Measurements from ENCODE around the gene DAPK3. TPM values are rescaled to one million over a fixed set of nuclear protein-coding genes. Genes with fewer than 3 reads are reported as not detected.
"Not testable (repeated sequence)": the region's sequence is repeated elsewhere in the genome, so short reads cannot be mapped to it uniquely, and the experiment has no call there.

Gene DAPK3
- total RNA-seq, 2 experiments from 2014 or later, result 35.5 to 41.8 TPM

DNA sequence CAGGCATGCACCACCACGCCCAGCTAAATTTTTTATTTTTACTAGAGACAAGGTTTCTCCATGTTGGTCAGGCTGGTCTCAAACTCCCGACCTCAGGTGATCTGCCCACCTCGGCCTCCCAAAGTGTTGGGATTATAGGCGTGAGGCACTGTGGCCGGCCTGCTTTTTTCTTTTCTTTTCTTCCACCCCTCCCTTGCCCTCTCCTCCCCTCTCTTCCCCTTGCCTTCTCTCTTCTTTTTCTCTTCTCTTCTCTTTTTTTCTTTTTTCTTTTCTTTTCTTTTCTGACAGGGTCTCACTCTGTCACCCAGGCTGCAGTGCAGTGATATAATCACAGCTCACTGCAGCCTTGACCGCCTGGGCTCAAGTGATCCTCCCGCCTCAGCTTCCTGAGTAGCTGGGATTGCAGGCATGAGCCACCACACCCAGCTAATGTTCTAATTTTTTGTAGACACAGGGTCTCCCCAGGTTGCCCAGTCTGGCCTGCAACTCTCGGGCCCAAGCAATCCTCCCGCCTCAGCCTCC is 18.1 kb downstream of the DAPK3 start:
- H3K9me3 Mint-ChIP-seq; POLR2A ChIA-PET; H3K27me3 Mint-ChIP-seq; H3K4me1 Mint-ChIP-seq; DNase-seq; H3K36me3 Mint-ChIP-seq (ENCODE audit: low read depth); H3K4me3 Mint-ChIP-seq: not testable (repeated sequence)
- CTCF ChIA-PET, result interaction anchor here (0.6 kb wide), 1 partner anchor 54 kb away, joined by 3 read pairs; no protein-coding TSS in a partner anchor
- H3K27ac Mint-ChIP-seq, result peak overlapping the region; percentile 79

DNA sequence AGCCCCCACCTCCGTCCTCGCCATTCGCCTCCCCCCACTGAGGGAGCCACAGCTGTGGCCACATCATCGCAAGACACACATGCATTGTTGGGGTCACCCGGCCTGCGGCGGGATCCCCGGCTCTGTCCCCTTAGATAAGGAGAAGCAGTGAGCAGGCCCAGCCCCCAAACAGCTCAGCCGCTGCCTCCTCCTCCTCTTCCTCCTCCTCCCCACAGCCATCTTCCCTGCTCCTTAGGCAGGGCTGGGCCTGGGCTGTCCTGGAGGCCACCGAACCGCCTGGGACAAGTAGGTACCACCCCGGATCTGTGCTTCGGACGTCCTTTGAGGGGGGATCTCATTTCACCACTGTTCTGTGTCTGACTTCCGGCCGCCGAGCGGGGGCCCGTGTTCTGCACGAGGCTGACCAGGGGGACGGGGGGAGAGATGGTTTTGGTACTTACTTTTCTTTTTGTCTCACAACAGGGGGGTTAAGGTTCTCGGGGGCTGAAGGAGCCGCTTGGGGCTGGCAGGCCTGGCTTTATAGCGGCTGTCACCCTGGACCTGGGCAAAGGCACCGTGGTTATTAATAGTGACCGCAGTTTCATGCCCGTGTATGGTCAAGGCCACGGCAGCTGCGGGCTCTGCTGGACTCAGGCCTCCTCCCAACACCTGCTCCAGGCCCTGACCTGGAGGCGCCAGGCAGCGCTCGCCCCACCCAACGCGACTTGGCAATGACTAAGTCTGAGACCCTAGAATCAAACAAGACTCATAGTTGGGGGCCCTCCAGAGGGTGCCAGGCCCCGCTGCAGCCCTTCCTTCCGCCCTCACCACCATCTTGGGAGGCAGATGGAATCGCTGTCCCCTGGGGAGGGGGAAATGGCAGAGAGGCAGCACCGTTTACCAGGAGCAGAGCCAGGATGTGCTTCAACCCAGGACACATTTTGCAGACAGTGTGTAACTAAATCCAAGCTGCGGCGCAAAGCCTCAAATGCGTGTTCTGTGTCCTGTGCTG is 19.7 kb downstream of the DAPK3 start:
- Mint-ChIP-seq H3K36me3 (ENCODE audit: low read depth) (no peaks in the 10 kb centered on the region), H3K27me3 (peaks cover 4% of the 10 kb centered on the region), H3K4me3 (no peak overlapping the region), H3K9me3 (no peaks in the 10 kb centered on the region), H3K4me1 (peaks cover 3% of the 10 kb centered on the region), H3K27ac (no peak overlapping the region)
- DNase-seq, result no peak
- ChIA-PET CTCF (no interaction called here), POLR2A (no interaction called here)

DNA sequence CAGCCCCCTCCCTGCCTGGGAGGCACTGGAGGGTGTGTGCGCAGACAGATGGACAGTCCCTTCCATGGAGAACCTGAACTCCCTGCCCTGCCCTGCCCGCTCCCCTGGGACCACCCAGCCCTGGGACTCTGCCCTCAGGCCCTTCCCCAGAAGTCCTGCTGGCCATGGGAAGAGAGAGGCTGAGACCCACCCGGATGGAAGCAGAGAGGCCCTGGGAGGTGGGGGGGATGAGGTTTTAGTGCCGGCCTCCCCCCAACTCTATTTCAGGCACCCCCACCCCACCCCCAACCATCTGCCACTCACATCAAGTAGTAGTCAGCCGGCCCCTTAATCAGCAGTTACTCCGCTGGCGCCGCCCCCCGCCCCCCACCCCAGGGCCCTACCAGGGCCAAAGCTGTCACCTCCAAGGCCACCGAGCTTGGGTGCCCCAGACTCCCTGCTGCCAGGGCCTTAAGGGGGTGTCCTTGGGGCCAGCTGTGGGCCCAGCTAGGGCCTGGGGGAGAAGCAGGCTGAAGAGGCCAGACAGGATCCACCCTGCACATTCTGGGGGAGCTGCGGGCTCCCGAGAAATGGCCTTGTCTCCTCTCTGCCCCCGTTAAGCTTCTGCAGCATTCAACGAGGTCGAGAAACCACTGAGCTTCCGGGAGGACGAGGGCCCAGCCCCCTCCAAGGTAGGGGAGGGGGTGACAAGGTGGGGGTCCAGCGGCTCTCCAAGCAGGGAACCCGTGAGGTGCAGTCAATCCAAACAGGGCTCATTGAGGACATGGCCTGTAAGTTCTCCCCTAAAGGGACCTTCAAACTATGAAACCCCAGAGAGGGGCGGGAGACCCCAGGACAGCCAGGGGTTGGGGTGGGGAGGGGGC is 20.7 kb downstream of the DAPK3 start:
- no peak overlapping the region for H3K4me3 Mint-ChIP-seq
- no peaks in the 10 kb centered on the region for H3K9me3 Mint-ChIP-seq
- H3K4me1 Mint-ChIP-seq, result peaks cover 3% of the 10 kb centered on the region
- ChIA-PET POLR2A (no interaction called here), CTCF (interaction anchor here (0.7 kb wide), 1 partner anchor 46 kb away, joined by 3 read pairs; no protein-coding TSS in a partner anchor)
- H3K27me3 Mint-ChIP-seq, result peaks cover 4% of the 10 kb centered on the region
- H3K36me3 Mint-ChIP-seq (ENCODE audit: low read depth), result no peaks in the 10 kb centered on the region
- DNase-seq, result no peak
- no peak overlapping the region for H3K27ac Mint-ChIP-seq

DNA sequence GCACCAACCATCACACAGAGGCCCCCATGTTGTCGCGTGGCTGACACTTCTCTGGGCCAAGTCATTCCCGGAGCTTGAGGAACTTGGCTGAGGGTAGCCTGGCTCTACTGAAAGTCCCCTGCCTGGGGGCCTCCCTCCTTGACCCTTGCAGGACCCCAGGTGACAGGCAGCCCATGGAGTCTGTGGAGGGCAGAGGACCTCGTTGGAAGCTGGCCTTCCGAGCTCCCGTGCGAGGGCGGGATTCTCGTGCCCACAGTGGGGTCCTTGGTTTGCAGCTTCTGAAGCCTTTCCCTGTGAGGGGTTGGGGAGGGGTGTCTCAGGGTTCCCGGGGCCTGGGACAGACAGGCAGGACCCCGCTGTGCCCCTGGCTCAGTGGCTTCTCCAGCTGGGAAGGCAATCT is 21.6 kb downstream of the DAPK3 start:
- Mint-ChIP-seq H3K27ac (no peak overlapping the region), H3K4me3 (no peak overlapping the region), H3K27me3 (peaks cover 4% of the 10 kb centered on the region), H3K4me1 (peaks cover 3% of the 10 kb centered on the region), H3K36me3 (ENCODE audit: low read depth) (no peaks in the 10 kb centered on the region), H3K9me3 (no peaks in the 10 kb centered on the region)
- CTCF ChIA-PET, result no interaction called here
- no peak for DNase-seq
- POLR2A ChIA-PET, result no interaction called here

- H3K36me3 Mint-ChIP-seq (ENCODE audit: low read depth); CTCF ChIA-PET; H3K27ac Mint-ChIP-seq; H3K4me3 Mint-ChIP-seq; DNase-seq; H3K4me1 Mint-ChIP-seq; POLR2A ChIA-PET; H3K27me3 Mint-ChIP-seq; H3K9me3 Mint-ChIP-seq: not testable (repeated sequence)
Observed at GRCh38 chr19:3947316-3947933, 23.5 kb downstream of the DAPK3 start.

DNA sequence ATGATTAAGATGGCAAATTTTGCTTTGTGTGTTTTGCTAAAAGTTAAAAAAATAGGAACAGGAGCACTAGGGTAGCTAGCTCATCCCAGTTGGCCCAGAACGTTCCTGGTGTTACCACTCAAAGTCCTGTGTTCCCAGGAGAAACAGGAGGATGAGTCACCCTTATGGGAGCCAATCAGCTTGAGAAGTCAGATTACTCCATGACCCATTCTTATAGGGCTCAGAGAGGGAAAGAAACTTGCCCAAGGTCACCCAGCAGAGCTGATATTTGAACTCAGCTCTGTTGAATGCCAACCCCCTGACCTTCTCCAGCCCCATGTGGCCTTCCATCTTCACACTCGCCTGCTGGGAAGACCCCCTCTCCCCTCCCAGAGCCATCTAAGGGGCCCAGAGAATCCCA is 25.1 kb downstream of the DAPK3 start:
- CTCF ChIA-PET, result no interaction called here
- POLR2A ChIA-PET, result no interaction called here
- Mint-ChIP-seq H3K4me1 (peaks cover 5% of the 10 kb centered on the region), H3K27ac (no peak overlapping the region), H3K9me3 (no peaks in the 10 kb centered on the region), H3K36me3 (ENCODE audit: low read depth) (no peaks in the 10 kb centered on the region), H3K4me3 (no peak overlapping the region), H3K27me3 (peaks cover under 1% of the 10 kb centered on the region)
- no peak for DNase-seq

DNA sequence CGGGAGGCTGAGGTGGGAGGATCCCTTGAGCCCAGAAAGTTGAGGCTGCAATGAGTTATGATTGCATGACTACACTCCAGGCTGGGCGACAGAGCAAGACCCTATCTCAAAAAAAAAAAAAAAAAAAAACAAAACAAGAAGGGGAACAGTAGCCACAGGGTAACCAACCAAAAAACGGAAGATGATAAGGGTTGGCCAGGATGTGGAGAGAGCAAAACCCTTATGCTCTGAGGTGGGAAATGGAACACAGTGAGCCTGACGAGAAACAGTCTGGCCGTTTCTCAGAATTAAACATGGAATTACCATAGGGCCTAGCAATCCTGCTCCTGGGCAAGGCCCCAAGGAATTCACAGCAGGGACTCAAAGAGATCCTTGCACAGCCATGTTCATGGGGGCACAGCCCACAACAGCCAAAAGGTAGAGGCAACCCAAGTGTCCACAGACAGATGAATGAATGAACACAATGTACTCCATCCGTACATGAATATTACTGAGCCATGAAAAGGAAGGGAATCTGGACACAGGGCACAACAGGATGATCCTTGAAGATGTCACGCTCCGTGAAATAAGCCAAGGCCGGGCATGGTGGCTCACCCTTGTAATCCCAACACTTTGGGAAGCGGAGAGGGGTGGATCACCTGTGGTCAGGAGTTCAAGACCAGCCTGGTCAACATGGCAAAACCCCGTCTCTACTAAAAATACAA is 26.7 kb downstream of the DAPK3 start:
- H3K4me1 Mint-ChIP-seq, result peaks cover 5% of the 10 kb centered on the region
- POLR2A ChIA-PET, result no interaction called here
- no peaks in the 10 kb centered on the region for H3K9me3 Mint-ChIP-seq
- no peak overlapping the region for H3K4me3 Mint-ChIP-seq
- CTCF ChIA-PET, result no interaction called here
- H3K36me3 Mint-ChIP-seq (ENCODE audit: low read depth), result no peaks in the 10 kb centered on the region
- no peaks in the 10 kb centered on the region for H3K27me3 Mint-ChIP-seq
- peak overlapping the region; percentile 73 for H3K27ac Mint-ChIP-seq
- no peak for DNase-seq

GRCh38 chr19:3942790-3943409 is 28.0 kb downstream of the DAPK3 start:
- peaks cover 5% of the 10 kb centered on the region for H3K4me1 Mint-ChIP-seq
- H3K27me3 Mint-ChIP-seq, result no peaks in the 10 kb centered on the region
- H3K27ac Mint-ChIP-seq, result no peak overlapping the region
- POLR2A ChIA-PET, result no interaction called here
- no peak overlapping the region for H3K4me3 Mint-ChIP-seq
- CTCF ChIA-PET, result no interaction called here
- no peaks in the 10 kb centered on the region for H3K36me3 Mint-ChIP-seq (ENCODE audit: low read depth)
- H3K9me3 Mint-ChIP-seq, result no peaks in the 10 kb centered on the region
- no peak for DNase-seq

GRCh38 chr19:3938300-3938950 is 32.5 kb downstream of the DAPK3 start:
- H3K4me3 Mint-ChIP-seq; H3K4me1 Mint-ChIP-seq; H3K9me3 Mint-ChIP-seq; POLR2A ChIA-PET; H3K36me3 Mint-ChIP-seq (ENCODE audit: low read depth); DNase-seq; H3K27ac Mint-ChIP-seq: not testable (repeated sequence)
- CTCF ChIA-PET, result interaction anchor here (0.7 kb wide), 1 partner anchor 177 kb away, joined by 5 read pairs; the partner anchor contains the start of gene APBA3
- peaks cover 10% of the 10 kb centered on the region for H3K27me3 Mint-ChIP-seq

- CTCF ChIA-PET, result no interaction called here
- Mint-ChIP-seq H3K27me3 (peaks cover 15% of the 10 kb centered on the region), H3K9me3 (no peaks in the 10 kb centered on the region), H3K27ac (no peak overlapping the region), H3K36me3 (ENCODE audit: low read depth) (no peaks in the 10 kb centered on the region), H3K4me1 (no peaks in the 10 kb centered on the region), H3K4me3 (no peak overlapping the region)
- POLR2A ChIA-PET, result no interaction called here
- no peak for DNase-seq
Observed at GRCh38 chr19:3936506-3937442, 34.1 kb downstream of the DAPK3 start.
